GM23248 (cell line): ENCODE data around the gene SYT13.

ENCODE experiments used
- EZH2 ChIP-seq: fragments of 200-600 bp; sonication (generic); IDR thresholded peaks from 2 replicates; pipeline ENCODE4 v1.6.1; 2018; ENCODE audit warnings: antibody characterized with exemption, mild to moderate bottlenecking; ENCODE audit not compliant: insufficient read depth, poor library complexity, severe bottlenecking
- EZH2phosphoT487 ChIP-seq: fragments of 200-600 bp; sonication (generic); IDR thresholded peaks from 2 replicates; pipeline ENCODE4 v1.6.1; 2018; ENCODE audit warnings: antibody characterized with exemption, moderate library complexity, mild to moderate bottlenecking, low read depth; ENCODE audit not compliant: insufficient read depth

GRCh38 chr11:45300715-45301114, 14.6 kb upstream of the SYT13 start:
- no peak for TF ChIP-seq EZH2
- TF ChIP-seq EZH2phosphoT487 = no peak
